ENCODE results near the gene AGK.

- no peak for TF ChIP-seq YY1 (IDR thresholded peaks at IDR 0.05; ENCODE audit: insufficient read depth, insufficient read length)
- TF ChIP-seq SUZ12 (IDR thresholded peaks at IDR 0.05; ENCODE audit: extremely low read depth, insufficient read depth, insufficient read length), result no peak
These were observed 117.6 kb downstream of the AGK start for GRCh38 chr7:141668853-141669252.
